Fibroblast of skin of left biceps (primary cell): ENCODE data around the gene RALGAPA2.

Source experiments
- DNase-seq, 2 experiments: peaks; one replicate each; pipeline ENCODE4 v3.0.0-alpha.2; 2013; ENCODE audit warnings: low read depth in 2 of 2

Gene RALGAPA2

DNA sequence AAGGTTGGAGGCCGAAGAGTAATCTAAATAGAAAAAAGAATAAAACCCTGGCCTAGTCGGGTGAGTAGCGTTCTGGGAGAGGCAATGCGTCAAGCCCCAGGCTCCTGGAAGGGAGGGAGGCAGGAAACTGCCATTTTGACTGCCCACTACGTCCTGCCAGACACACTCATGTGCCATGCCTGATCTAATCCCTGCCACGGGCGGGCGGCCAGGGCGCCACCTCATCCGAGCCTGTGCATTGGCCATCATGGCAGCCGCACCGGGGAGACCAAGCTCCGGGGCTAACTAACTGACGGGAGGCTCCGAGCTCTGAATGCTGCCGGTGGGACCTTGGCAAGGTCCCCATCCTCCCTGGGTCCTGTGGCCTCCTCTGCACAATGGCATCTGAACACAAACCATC is 275.8 kb downstream of the RALGAPA2 start:
- DNase-seq = no peak

DNA sequence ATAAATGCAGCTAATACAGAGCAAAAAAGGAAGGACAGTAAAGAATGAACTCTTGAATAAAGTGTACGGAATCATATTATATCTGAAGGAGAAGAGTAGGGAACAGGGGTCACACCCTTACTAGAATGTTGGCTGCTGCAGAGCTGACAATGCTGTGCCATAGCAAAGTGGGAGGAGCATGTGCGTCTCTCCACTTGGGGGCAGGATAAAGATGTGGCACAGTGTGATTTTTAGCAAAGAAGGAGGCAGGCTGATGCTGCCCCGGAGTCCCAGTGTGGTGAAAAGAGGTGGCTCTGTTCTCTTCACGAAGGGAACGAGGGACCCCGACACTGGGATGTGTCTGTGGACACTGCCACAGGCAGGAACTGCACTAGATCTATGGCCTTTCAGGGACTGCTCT is 277.0 kb downstream of the RALGAPA2 start:
- no peak for DNase-seq

- DNase-seq = no peak
Measured at GRCh38 chr20:20432618-20433286, 279.7 kb downstream of the RALGAPA2 start.

DNA sequence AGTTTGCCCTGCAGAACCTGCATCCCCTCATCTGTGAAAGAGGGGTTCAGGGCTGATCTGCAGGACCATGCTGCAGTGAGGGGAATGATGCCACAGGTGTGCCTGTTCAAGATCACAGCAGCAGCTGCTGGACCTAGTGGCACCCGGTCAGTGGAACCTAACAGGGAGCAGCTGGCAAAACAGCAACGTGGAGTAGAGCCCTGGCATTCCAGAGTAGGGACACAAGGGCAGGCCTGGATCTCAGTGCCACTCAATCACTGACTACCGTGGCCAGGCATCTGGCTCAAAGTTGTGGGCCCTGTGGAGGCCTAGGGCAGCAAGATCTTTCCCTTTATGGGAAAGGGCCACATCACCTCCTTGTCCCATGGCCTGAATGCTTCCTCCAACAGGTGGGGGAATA is 282.4 kb downstream of the RALGAPA2 start:
- DNase-seq = no peak

DNA sequence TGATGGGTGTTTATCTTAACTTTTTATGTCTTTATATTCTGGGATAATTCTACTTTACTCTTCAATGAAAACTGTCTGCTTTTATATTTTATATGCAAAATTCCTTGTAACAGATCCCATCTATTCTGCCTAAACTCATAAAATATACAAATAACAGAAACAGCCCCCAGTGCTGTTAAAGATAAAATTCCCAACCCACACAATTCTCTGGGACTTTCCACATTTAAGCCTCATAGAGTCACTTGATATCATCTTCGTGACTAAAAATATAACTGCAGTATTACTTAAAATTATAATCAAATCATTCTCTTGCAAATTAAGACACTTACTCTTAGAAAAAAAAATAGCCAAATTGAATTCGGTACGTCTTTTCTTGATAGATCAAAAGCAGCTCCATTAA is 284.4 kb downstream of the RALGAPA2 start:
- no peak for DNase-seq

DNA sequence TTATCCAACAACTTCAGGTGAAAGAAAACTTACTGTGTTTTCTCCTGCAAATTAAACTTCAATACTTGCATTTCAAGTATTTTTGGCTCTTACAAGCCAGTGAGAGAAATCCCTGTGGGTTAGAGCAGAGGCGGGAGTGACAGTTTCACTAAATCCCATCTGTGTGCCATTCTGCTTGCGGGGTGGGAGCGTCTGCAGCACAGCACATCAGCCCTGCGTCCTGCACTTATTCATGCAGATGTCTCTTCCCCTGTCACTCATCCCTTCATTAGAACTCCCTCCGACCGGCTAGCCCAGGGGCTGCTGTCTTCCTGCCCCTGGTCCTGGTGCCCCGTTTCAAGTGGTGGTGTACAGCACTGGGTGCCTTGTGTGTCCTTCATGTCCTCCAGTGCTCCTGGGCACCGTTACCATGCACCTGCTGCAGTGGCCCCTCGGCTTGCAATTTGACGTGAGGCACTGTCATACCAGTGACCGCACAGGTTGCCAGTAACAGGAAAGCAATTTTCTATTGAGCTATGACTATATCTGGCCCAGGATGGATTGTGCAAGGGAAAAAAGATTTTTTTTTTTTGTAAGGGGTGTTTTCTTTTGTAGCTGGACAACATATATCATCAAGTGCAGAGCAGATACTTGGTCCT is 285.1 kb downstream of the RALGAPA2 start:
- no peak for DNase-seq

GRCh38 chr20:20426655-20426907 is 285.9 kb downstream of the RALGAPA2 start:
- DNase-seq = no peak

DNA sequence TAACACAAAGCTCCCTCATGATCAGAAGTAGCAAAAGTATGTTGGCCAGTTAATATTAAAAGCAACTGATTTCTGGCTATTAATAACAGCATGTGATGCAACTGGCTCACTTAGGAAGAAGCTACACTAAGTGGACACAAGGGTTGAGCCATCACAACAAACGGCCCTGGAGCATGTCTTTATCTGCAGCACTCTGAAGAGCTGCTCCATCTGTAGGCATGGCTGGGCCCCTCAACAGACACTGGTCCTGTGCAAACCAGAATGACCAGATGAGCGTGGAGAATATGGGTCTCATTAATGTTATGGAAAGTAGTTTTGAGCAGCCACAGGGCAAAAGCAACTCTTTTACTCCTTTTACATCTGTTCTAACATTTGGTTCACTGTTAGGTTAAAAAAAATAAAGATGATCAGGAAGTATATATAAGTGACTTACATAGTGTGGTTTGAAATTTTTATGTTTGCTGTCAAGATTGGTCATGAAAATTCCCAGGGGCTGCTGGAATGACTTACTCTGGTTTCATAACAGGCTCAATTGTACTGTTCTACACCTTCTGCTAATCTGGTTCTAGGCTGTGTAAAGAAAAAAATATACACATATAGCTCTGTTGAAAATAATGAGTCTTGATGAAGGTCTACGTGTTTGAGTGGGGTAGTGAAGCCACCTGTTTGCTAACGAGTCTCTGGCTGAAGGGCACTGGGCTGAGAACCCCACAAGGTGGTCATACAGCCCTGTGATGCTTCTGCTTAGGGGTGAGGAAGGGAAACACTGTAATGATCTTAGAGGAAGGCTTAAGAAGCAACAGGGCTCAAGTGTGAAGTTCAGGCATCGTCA is 286.4 kb downstream of the RALGAPA2 start:
- DNase-seq = no peak

- DNase-seq = no peak
Measured at GRCh38 chr20:20423117-20423516, 289.3 kb downstream of the RALGAPA2 start.

- no peak for DNase-seq
Measured at GRCh38 chr20:20417876-20418676, 294.4 kb downstream of the RALGAPA2 start.

DNA sequence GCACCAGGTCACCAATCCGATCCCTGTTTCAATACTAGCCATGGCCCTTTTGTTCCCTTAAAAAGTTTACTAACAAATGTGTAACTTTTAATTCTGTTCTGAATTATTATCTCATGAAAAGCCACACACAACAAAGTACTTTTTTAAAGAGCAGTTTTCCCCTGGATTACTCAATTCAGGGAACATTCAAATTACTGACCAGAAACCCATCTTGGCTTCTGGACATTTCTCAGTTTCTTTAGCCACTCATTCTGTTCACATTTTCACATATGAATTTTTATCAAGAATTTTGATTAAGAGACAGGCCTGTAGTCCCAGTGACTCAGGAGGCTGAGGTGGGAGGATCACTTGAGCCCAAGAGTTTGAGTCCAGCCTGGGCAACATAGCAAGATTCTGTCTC is 297.1 kb downstream of the RALGAPA2 start:
- no peak for DNase-seq

GRCh38 chr20:20414640-20415220 is 297.7 kb downstream of the RALGAPA2 start:
- no peak for DNase-seq

DNA sequence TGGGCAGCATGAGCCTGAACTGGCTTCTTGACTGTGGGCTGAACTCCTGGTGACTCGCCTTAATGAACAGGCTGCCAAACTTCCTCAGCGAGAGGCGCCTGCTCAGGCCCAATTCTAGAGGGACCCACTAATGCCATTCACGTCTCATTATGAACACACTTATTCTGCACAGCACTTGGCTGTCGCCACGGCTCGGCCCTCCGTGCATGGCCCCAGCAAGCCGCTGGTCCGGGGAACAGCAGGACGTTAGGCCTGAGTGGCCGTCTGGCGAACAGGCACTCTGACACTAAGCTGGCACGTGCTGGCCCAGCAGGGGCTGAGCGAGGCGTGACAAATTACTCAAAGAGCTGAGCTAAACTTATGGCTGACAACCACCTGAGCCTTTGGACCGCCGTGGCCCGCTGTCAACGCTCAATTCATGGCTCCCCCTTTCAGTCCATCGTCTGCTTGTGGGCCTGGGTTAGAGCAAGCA is 298.6 kb downstream of the RALGAPA2 start:
- no peak for DNase-seq

GRCh38 chr20:20412750-20413149 is 299.7 kb downstream of the RALGAPA2 start:
- DNase-seq = no peak

- DNase-seq = no peak
Measured at GRCh38 chr20:20411836-20412235, 300.6 kb downstream of the RALGAPA2 start.

DNA sequence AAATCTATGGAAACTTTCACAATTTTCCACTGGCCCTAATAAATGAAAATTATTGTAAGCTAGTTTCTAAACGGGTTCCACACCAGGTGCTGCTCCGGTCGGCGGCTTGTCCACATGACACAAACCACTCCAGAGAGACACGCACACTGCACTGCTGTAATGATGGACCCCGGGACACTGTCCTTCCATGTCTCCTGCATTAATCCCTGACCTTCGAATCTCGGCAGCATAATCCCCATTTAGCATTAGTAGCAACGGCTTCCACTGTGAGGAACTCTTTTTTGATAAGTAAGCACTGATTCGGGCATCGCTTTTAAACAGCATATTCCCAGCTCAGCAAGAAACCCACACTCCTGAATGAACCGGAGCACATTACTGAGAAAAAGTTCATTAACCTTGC is 301.0 kb downstream of the RALGAPA2 start:
- no peak for DNase-seq

GRCh38 chr20:20410678-20411077 is 301.8 kb downstream of the RALGAPA2 start:
- DNase-seq = no peak

DNA sequence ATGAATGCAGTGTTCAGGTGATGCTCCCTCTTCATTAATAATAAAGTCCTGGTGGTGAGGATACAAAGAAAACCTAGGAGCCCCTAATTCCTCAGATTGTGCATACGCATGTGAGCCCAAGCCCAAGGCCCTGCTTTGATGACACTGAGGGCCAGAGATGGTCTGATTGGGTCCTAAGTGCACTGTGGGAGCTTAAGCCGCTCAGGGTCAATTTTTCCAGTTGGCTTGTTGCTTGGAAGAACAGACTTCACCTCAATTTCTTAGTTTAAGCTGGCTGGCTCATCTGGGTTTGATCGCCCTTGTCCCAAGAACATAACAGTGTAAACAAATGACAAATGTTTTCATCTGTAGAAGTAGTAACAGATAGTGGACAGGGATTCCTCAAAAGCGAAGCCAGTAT is 303.1 kb downstream of the RALGAPA2 start:
- DNase-seq = no peak

- no peak for DNase-seq
Measured at GRCh38 chr20:20407891-20408805, 304.3 kb downstream of the RALGAPA2 start.

- DNase-seq = no peak
Measured at GRCh38 chr20:20406306-20406705, 306.1 kb downstream of the RALGAPA2 start.

DNA sequence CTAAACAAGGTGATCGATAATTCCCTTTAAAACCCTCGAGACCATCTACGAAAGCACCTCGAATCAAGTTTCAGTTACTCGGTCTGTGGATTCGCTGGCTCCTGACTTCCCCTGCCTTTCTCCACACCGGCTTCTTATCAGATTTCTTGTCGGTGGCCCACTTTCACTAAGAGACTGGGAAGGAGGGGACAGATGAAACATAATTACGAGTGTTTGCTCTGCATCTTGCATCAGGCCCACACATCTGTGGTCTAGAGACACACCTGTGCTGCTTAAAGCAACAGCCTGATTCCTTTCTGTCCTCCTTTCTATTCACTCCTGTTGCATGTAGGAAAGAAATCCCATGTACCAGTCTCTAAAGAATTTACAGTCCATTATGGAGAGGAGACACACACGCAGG is 306.8 kb downstream of the RALGAPA2 start:
- no peak for DNase-seq
